Stimulated activated naive CD8-positive, alpha-beta T cell treated with anti-CD3 and anti-CD28 coated beads, Interleukin-15, Interleukin-2, amounts not matched to agents 100 U/mL and 50 U/mL, for 24 hours (primary cell): Measurements from ENCODE around the gene RAET1G.
"Not testable (repeated sequence)": the region's sequence is repeated elsewhere in the genome, so short reads cannot be mapped to it uniquely, and the experiment has no call there.

ENCODE experiments used
- ATAC-seq: fragments of 150-1000 bp; cut with Tn5 transposase; one replicate; pipeline ENCODE4 v1.10.0; 2021
- DNase-seq: peaks from one replicate; pipeline ENCODE4 v3.0.0; 2021

RAET1G gene

DNA sequence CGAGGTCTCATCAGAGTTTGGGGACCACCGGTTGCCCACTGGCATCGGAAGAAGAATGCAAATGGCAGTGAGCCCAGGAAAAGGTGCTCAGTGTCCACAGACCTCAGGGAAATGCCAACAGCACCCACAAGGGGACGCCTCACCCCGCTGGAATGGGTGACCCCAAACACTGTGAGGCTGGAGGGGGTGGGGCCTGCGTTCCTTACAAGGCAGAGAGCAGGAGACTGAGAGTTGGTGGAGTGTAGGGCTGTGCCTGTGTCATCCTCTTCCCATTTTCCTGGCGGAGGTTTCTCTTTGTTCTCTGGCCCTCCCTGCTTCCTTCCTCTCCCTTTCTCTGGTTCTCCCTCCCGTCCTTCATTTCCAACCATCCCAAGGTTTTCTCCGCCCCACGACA is 31.0 kb upstream of the RAET1G start:
- DNase-seq: not testable (repeated sequence)
- ATAC-seq: peak; percentile 87

DNA sequence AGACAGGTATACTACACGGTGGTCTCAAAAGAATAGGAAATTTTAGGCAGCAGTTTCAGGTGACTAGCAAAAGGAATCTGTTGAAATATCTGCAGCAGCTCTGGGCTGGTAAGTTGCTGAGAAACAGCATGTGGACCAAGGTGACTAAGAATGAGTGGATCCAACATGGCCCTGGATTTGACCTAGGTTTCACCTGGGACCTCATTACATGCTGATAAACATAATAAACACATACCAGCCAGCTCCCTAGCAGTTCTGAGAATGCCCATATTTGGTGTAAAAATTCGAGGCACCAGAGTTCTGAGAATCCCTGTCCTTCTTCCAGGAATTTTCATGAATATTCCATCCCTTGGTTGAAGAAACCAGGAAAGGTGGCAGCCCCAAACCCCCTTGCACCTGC is 30.5 kb upstream of the RAET1G start:
- ATAC-seq, DNase-seq: not testable (repeated sequence)

DNA sequence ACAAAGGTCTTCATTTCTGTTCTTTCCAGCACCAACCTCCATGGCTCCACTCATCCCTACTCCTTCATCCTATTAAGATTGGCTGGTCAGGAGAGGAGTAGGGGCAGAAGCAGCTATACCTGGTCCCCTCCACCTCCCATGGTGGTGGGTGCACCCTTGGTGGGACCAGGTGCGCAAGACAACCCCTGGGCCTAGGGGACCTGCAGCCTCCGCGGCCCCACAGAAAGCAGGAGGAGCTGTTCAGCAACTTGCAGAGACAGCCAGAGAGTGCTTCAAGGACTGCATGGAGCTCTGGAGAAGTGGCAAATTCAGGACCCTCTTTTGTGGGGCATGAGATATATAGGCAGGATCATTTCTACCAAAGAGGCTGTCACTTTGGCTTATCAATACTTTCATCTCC is 28.7 kb upstream of the RAET1G start:
- DNase-seq: no peak

DNA sequence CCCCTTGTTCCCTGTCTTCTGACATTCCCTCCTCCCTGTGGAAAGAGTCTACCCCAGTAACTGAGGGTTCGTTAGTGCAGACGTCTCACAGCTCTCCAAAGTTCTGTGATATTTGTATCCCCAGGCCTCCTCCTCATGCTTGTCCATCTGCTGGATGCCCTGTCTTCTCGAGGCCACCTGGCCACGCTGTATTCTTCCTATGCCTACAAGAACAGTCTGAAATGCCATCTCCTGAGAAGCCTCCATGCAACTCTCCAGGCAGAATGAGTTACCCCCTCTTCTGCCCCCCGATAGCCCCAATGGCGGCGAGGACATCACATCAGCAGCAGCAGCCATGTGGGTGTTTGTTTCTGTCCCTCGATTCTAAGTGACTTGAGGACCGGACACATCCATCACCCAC is 28.2 kb upstream of the RAET1G start:
- ATAC-seq: no peak
- DNase-seq: no peak

More for the DNA sequence above, 28.7 kb upstream of the RAET1G start:
- no peak for ATAC-seq

DNA sequence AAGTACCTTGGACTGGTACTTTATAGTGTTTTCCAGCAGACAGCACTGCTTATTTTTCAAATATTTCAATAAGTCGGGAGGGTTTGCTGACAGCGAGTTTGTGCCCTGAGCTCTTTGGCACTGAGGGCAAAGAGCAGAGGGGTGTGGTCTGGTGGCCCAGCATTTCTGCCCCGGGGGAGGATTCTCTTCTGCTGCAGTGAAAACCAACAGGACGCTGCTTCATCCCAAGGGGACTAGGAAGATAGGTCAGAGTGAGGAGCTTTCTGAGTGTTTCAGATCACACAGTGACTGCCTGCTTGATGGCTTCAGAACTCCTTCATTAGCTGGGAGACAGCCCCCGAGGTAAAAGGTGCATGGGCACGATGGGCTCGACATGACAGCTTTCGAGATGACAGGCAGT is 27.5 kb upstream of the RAET1G start:
- DNase-seq (no peak), ATAC-seq (no peak)

DNA sequence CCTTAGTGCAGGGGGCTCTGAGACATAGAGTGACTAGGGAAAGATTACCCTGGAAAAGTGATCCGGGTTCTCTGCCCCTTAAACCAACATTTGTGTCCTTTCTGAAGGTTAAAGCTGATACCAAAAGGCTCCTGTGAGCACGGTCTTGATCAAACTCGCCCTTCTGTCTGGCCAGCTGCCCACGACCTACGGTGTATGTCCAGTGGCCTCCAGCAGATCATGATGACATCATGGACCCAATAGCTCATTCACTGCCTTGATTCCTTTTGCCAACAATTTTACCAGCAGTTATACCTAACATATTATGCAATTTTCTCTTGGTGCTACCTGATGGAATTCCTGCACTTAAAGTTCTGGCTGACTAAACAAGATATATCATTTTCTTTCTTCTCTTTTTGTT is 25.7 kb upstream of the RAET1G start:
- DNase-seq: no peak
- no peak for ATAC-seq

DNA sequence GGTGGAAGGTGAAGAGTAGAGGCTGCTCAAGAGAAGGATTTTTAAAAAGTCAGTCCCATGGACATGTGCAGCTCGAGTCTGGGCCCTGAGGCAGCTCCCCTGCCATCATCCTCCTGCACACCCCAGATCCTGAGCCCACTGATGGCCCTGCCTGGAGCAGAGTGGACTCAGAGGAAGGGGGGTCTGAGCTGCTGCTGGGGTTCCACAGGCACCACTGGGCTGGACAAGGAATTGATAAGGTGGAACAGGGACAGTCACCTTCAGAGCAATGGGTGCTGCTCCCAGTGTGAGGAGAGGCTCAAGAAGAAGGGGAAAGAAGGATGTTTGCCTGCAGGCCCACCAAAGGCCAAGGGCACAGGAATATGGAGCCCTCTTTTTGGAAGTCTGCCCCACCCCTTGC is 25.1 kb upstream of the RAET1G start:
- DNase-seq (no peak), ATAC-seq (no peak)

DNA sequence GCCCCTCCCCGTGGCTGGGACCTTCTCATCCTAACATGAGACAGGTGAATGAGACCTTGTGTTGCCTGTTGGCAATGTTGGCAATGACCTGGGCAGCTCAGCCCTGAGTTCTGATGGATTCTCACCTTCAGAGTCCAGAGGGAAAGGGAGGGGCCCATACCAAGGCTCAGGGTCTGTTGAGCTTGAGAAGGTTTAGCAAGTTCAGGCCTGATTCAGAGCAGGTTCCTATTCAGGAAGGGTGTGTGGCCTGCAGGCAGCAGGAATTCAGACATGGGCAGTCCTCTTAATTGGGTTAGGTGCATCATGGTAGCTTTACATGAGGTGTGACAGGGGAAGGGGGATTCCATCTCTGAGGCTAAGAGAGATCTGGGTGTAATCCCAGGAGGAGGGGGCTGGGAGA is 24.6 kb upstream of the RAET1G start:
- DNase-seq, ATAC-seq: not testable (repeated sequence)

DNA sequence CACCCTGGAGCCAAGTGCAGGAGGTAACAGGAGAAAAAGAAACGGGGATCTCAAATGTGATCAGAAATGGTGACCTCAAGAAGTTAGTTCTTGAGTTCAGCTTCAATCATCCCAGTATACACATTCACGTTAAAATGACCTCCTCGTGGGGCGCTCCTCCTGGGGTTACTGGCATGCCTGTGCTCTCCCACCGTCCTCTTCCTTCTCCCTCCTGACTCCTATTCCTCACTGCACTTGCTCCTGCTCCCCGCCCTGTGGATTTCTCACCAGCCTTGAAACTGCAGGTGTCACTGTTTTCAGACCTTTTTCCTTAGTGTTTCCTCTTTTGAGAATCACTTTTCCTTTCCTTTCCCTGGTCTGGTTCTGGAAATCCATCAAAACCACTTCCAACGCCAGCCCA is 23.7 kb upstream of the RAET1G start:
- ATAC-seq, DNase-seq: not testable (repeated sequence)

DNA sequence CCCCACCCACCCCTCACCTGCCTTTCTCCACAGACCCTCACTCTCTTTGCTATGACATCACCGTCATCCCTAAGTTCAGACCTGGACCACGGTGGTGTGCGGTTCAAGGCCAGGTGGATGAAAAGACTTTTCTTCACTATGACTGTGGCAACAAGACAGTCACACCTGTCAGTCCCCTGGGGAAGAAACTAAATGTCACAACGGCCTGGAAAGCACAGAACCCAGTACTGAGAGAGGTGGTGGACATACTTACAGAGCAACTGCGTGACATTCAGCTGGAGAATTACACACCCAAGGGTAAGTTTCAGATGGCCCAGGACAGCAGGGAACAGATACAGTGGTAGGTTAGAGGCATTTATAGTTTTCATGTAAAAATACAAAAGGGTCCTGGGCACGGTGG is 22.4 kb upstream of the RAET1G start:
- not testable (repeated sequence) for DNase-seq, ATAC-seq

DNA sequence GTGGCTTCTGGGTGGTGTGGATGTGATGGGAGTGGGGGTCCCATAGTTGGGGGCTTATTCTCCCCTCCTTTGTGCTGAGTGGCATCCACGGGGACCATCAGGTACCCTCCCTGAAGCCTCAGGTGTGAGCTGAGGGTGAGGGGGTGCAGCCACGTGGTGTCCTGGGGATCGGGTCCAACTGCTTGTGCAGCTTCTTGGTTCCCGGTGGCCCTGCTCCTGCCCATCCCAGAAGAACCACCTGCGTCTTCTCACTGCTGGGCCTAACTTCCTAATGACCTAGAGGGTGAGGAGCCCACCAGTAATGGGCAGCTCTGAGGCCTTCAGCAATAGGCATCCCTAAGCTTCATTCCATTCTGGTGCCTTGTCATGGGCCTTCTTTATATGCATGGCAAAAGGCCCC is 20.4 kb upstream of the RAET1G start:
- not testable (repeated sequence) for ATAC-seq

DNA sequence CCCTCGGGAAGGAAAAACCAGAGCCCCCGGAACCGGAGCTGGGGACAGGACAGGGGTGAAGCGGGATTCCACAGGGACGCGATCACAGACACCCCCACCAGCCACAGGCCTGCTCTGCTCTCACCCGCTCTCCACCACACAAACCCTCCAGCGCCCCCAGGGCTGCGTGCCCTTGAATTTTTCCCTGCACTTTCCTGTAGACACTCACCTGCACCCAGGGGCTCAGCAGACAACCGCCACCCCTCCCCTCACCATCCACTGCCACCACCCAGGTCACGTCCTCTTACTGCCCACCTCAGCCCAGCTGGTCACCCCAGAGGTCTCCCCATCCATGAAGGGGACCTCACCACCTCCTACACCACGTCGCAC is 19.5 kb upstream of the RAET1G start:
- no peak for DNase-seq
- no peak for ATAC-seq

More for the DNA sequence above, 20.4 kb upstream of the RAET1G start:
- DNase-seq: not testable (repeated sequence)

DNA sequence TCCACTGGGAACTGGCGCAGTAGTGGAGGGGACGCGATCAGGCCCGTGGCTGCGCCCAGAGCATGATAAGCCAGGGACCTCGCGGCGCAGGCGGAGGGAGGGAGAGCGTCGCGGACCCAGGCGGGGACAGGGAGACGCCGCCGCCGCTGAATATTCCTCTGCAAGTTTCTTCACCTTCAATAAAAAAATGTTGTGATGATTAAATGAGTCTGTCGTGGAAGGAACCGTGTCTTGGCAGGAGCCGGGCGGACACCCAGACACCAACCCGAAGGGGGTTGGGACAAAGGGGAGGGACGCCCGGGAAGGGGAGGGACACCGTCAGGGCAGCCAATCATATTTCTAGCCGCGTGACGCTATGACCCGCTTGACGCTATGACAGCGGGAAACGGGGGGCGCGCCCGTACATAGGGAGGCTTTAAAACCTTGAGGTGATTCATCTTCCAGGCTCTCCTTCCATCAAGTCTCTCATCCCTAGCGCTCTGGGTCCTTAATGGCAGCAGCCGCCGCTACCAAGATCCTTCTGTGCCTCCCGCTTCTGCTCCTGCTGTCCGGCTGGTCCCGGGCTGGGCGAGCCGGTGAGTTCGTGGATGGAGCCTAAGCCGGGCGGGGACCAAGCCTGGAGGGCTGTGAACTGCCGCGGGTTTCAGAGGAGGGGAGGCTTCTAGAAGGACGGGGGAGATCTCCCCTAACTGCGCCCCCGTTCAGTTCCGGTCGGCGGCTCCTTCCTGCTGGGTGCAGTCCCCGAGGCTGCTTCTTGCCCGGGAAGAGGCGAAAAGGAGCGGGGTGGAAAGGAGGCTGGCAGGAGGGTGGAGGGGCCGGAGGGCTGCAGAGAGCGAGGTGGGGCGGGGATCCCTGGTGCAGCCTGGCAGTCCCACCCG is 18.9 kb upstream of the RAET1G start, which contains the start of gene ULBP2:
ULBP2 (plus strand) TSS at position 432 of the 878 bp plus-strand sequence; CDS start at position 491, 59 bp downstream.
- peak; percentile 85 for DNase-seq
- ATAC-seq: peak; percentile 92

DNA sequence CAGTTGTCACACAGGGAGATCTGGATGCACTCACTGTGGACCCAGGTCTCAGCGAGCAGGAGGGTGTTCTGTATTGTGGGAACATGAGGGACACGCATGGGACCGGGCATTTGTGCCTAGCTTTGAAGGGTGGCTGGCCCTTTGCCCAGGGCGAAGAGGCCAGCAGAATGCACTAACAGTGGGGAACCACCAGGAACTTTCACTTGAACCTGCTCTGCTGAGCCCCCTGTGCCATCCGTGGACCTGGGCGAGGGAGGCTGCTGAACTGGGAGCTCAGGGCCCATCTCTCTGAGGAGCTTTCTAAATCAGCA is 17.7 kb upstream of the RAET1G start:
- DNase-seq: no peak
- ATAC-seq: no peak

DNA sequence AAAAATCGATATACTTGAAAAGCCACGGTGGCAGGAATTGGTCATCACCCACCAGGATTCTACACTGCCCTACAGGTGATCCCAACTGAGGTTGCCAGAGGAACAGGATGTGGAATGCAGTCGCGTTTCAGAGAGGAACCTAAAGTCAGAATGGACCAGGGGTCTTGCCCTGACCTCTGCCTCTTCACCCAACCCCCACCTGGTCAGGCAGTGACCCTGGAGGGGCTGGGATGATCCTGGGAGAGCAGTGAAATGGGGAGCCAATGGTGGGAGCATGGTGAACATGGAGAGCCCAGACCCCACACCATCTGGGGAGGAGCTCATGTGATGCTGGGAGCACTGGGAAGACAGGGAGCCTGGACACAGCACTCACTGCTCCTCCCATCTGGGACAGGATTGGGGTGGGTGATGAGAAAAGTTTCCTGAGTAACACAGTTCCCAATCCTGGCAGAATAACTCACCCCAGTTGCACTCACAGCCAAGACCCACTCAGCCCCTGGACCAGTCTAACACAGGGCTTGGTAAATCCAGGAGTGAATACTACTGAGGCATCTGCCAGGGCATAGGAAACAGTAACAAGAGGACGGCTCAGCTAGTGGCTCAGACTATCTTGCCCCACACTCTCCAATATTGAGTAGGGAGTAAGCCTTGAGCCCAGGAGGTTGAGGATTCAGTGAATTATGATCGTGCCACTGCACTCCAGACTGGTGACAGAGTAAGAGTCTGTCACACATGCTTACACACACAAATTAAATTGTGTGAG is 17.2 kb upstream of the RAET1G start:
- ATAC-seq: no peak
- DNase-seq: no peak

DNA sequence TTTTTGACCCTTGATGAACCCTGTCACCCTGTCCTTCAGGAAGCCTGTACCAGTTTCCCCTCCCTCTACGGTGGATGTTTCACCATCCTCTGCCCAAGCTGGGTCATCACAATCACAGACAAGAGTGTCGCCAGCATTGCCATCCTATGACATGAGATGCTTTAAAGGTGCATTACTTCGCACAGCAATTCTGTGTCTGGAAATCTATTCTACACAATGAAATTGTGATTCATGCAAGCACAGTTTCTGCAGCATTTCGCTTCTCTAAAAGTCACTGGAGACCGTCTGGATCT is 16.4 kb upstream of the RAET1G start:
- no peak for ATAC-seq

DNA sequence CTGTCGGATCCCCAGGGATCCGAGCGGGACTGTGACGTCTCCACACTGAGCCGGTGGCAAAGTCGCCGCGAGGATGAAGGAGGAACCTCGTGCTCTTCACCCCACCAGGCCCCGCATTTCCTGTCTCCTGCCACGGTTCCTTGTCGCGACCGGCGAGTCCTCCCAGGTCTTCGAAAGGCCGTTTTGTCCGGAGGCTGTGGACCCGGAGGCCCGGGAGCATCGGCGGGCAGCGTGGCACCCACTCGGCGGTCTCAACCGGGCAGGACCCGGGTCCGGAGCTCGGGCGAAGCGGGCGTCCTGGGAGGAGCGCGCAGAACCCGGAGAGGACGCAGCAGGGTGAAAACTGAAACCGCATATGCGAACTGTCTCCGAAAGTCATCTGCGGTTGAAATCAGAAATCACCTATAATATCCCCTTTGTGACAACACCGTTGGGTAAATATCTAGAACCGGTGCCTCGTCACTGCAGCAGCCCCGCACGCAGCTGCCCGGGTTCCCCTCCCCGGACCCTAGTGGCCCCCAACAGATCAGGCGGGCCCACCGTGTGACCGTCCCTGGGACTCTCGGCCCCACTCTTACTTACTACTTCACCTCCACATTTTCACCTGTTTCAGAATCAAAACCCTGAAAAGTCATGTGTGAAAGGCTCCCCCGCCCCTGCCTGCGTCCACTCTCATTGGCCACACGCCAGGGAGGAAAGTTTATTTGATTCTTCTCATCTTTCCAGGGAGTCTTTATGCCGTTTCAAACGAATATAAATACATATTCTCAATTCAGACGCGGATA is 15.8 kb upstream of the RAET1G start:
- ATAC-seq: peak; percentile 42
- DNase-seq: peak; percentile 43

More for the DNA sequence above, 16.4 kb upstream of the RAET1G start:
- no peak for DNase-seq

DNA sequence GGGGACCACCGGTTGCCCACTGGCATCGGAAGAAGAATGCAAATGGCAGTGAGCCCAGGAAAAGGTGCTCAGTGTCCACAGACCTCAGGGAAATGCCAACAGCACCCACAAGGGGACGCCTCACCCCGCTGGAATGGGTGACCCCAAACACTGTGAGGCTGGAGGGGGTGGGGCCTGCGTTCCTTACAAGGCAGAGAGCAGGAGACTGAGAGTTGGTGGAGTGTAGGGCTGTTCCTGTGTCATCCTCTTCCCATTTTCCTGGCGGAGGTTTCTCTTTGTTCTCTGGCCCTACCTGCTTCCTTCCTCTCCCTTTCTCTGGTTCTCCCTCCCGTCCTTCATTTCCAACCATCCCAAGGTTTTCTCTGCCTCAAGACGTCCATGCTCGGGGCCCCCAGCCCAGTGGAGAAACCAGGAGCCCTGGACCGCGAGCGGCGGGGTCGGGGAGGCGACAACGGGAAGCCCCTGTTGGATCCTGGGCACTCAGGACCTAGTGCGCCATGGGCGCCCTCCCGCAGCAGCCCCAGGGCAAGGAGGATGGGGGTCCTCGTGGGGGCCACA is 15.2 kb upstream of the RAET1G start:
- ATAC-seq: peak; percentile 40
- DNase-seq: not testable (repeated sequence)

DNA sequence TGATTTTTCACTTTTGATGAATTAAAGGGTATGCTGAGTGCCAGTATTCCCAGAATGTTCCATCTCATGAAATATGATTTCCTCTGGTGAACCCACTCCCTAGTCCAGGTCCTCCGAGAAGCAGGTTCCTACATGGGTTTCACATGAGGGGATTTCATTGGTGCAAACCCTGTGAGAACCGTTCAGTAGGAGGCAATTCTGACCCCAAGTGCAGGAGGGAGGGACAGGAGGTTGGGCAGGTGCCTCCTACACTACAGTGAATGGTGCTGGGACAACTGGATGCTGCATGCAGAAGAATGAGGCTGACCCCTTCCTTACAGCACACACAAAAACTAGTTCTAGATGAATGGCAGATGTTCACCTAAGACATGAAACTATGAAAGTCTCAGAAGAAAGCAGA is 13.8 kb upstream of the RAET1G start:
- no peak for ATAC-seq
- no peak for DNase-seq

DNA sequence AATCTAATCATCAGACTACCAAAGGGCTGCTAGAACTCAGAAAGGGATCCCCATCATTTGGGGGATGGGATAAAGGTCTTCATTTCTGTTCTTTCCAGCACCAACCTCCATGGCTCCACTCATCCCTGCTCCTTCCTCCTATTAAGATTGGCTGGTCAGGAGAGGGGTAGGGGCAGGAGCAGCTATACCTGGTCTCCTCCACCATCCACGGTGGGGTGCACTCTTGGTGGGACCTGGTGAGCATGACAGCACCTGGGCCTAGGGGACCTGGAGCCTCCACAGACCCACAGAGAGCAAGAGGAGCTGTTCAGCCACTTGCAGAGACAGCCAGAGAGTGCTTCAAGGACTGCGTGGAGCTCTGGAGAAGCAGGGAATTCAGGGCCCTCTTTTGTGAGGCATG is 12.7 kb upstream of the RAET1G start:
- ATAC-seq: no peak

DNA sequence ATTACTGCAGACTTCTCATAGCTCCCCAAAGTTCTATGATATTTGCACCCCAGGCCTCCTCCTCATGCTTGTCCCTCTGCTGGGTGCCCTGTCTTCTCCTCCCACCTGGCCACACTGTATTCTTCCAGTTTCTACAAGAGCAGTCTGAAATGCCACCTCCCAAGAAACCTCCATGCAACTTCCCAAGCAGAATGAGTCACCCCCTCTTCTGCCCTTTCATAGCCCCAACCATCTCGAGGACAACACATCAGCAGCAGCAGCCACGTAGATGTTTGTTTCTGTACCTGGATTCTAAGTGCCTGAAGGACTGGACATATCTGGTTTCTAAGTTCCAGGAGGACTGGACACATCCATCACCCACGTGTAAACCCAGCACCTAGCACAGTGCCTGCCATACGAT is 12.3 kb upstream of the RAET1G start:
- DNase-seq (no peak), ATAC-seq (no peak)

More for the DNA sequence above, 12.7 kb upstream of the RAET1G start:
- DNase-seq: no peak
